GM18517 (cell line): Measurements from ENCODE around the gene OLA1.

ENCODE experiments used
- ATAC-seq: cut with Tn5 transposase; IDR thresholded peaks from one replicate; pipeline ENCODE4 v1.9.1; 2021; ENCODE audit warnings: mild to moderate bottlenecking, moderate library complexity; ENCODE audit not compliant: unreplicated experiment

Gene OLA1

GRCh38 chr2:174071321-174071720 is 177.0 kb downstream of the OLA1 start:
- no peak for ATAC-seq

- no peak for ATAC-seq
These were observed 178.1 kb downstream of the OLA1 start for GRCh38 chr2:174070281-174070680.

GRCh38 chr2:174067815-174068214 is 180.5 kb downstream of the OLA1 start:
- ATAC-seq: no peak

GRCh38 chr2:174066871-174067270 is 181.5 kb downstream of the OLA1 start:
- no peak for ATAC-seq

- no peak for ATAC-seq
These were observed 184.7 kb downstream of the OLA1 start for GRCh38 chr2:174063492-174064092.

- no peak for ATAC-seq
These were observed 185.4 kb downstream of the OLA1 start for GRCh38 chr2:174062934-174063333.

- ATAC-seq: no peak
These were observed 188.5 kb downstream of the OLA1 start for GRCh38 chr2:174059884-174060244.

GRCh38 chr2:174059178-174059883 is 189.0 kb downstream of the OLA1 start:
- no peak for ATAC-seq

GRCh38 chr2:174058456-174058855 is 189.9 kb downstream of the OLA1 start:
- no peak for ATAC-seq

GRCh38 chr2:174058026-174058425 is 190.3 kb downstream of the OLA1 start:
- ATAC-seq: no peak

- ATAC-seq: no peak
These were observed 193.4 kb downstream of the OLA1 start for GRCh38 chr2:174054926-174055325.

GRCh38 chr2:174053355-174054151 is 194.8 kb downstream of the OLA1 start:
- no peak for ATAC-seq

- no peak for ATAC-seq
These were observed 195.8 kb downstream of the OLA1 start for GRCh38 chr2:174052584-174052976.

- ATAC-seq: no peak
These were observed 196.4 kb downstream of the OLA1 start for GRCh38 chr2:174051741-174052583.

GRCh38 chr2:174051068-174051467 is 197.3 kb downstream of the OLA1 start:
- ATAC-seq: no peak

- no peak for ATAC-seq
These were observed 198.4 kb downstream of the OLA1 start for GRCh38 chr2:174049895-174050294.

GRCh38 chr2:174048243-174048642 is 200.1 kb downstream of the OLA1 start:
- ATAC-seq: no peak

- ATAC-seq: no peak
These were observed 200.6 kb downstream of the OLA1 start for GRCh38 chr2:174047746-174048145.

- ATAC-seq: no peak
These were observed 202.2 kb downstream of the OLA1 start for GRCh38 chr2:174046172-174046571.

GRCh38 chr2:174044556-174044955 is 203.8 kb downstream of the OLA1 start:
- no peak for ATAC-seq

GRCh38 chr2:174040417-174040701 is 208.0 kb downstream of the OLA1 start:
- ATAC-seq: no peak
